ENCODE results near the gene KIRREL3. TPM values are rescaled to one million over a fixed set of nuclear protein-coding genes. Genes with fewer than 3 reads are reported as not detected.

The KIRREL3 gene
- total RNA-seq, 1 experiment from 2014 or later = 0.44 TPM

- no peak overlapping the region for H3K27ac ChIP-seq (ENCODE audit: low read length)
- peaks cover 87% of the 10 kb centered on the region for H3K27me3 ChIP-seq (ENCODE audit: low read length)
- H3K9ac ChIP-seq (ENCODE audit: low read length) = no peak overlapping the region
- ChIA-PET POLR2A (ENCODE audit: unreplicated experiment) (no interaction called here), CTCF (no interaction called here)
- no peak overlapping the region for H3K4me3 ChIP-seq (ENCODE audit: low read length)
- H3K79me2 ChIP-seq (ENCODE audit: low read length) = no peaks in the 10 kb centered on the region
- H3K4me1 ChIP-seq (ENCODE audit: insufficient read depth, low read length) = no peaks in the 10 kb centered on the region
- no TSS peak for BruUV-seq (replicated peaks)
- H3F3A ChIP-seq (ENCODE audit: low read length, unreplicated experiment) = no peaks in the 10 kb centered on the region
- no peaks in the 10 kb centered on the region for H3K36me3 ChIP-seq (ENCODE audit: low read depth, low read length)
- ATAC-seq (no peak), DNase-seq (no peak)
- no peaks in the 10 kb centered on the region for H3K9me3 ChIP-seq (ENCODE audit: low read length)
- H4K20me1 ChIP-seq (ENCODE audit: low read length) = no peaks in the 10 kb centered on the region
- TF ChIP-seq EZH2phosphoT487 (IDR thresholded peaks at IDR 0.05; ENCODE audit: borderline replicate concordance, low read length) (no peak), CTCF (conservative IDR thresholded peaks at IDR 0.05; ENCODE audit: low read depth, low read length) (peak; percentile 42), EZH2 (IDR thresholded peaks at IDR 0.05; ENCODE audit: low read length, unreplicated experiment) (no peak)
- H3K9me2 ChIP-seq (replicated peaks; ENCODE audit: low read length) = no peaks in the 10 kb centered on the region
- H2AFZ ChIP-seq (ENCODE audit: low read length) = no peak overlapping the region
- no peak overlapping the region for H3K4me2 ChIP-seq (ENCODE audit: low read length)
- intact Hi-C loops (cut with micrococcal nuclease) = no loop called here
These were observed 427.1 kb downstream of the KIRREL3 start for GRCh38 chr11:126573325-126573978.

GRCh38 chr11:126570489-126570888 is 430.1 kb downstream of the KIRREL3 start:
- Histone ChIP-seq H2AFZ (ENCODE audit: low read length) (no peak overlapping the region), H3K36me3 (ENCODE audit: low read depth, low read length) (no peaks in the 10 kb centered on the region), H3K9me2 (replicated peaks; ENCODE audit: low read length) (no peaks in the 10 kb centered on the region), H3K79me2 (ENCODE audit: low read length) (no peaks in the 10 kb centered on the region), H3K4me1 (ENCODE audit: insufficient read depth, low read length) (no peaks in the 10 kb centered on the region), H3K27me3 (ENCODE audit: low read length) (peaks cover 82% of the 10 kb centered on the region), H3K9ac (ENCODE audit: low read length) (no peak overlapping the region), H3K9me3 (ENCODE audit: low read length) (no peaks in the 10 kb centered on the region), H3K4me2 (ENCODE audit: low read length) (no peak overlapping the region), H4K20me1 (ENCODE audit: low read length) (no peaks in the 10 kb centered on the region), H3K4me3 (ENCODE audit: low read length) (no peak overlapping the region), H3F3A (ENCODE audit: low read length, unreplicated experiment) (no peaks in the 10 kb centered on the region), H3K27ac (ENCODE audit: low read length) (no peak overlapping the region)
- peak; percentile 56; the same call in 1 of the 2 replicates for ATAC-seq
- TF ChIP-seq CTCF (conservative IDR thresholded peaks at IDR 0.05; ENCODE audit: low read depth, low read length) (peak; percentile 30; the same call in 1 of the 2 replicates), EZH2 (IDR thresholded peaks at IDR 0.05; ENCODE audit: low read length, unreplicated experiment) (no peak), EZH2phosphoT487 (IDR thresholded peaks at IDR 0.05; ENCODE audit: borderline replicate concordance, low read length) (no peak)
- ChIA-PET CTCF (no interaction called here), POLR2A (ENCODE audit: unreplicated experiment) (no interaction called here)
- intact Hi-C loops (cut with micrococcal nuclease) = no loop called here
- peak; percentile 11 for DNase-seq
- BruUV-seq (replicated peaks) = no TSS peak

GRCh38 chr11:126567419-126567818 is 433.2 kb downstream of the KIRREL3 start:
- TF ChIP-seq EZH2phosphoT487 (IDR thresholded peaks at IDR 0.05; ENCODE audit: borderline replicate concordance, low read length) = no peak
- no peak for TF ChIP-seq CTCF (conservative IDR thresholded peaks at IDR 0.05; ENCODE audit: low read depth, low read length)
- CTCF ChIA-PET = no interaction called here
- no peaks in the 10 kb centered on the region for H3K4me1 ChIP-seq (ENCODE audit: insufficient read depth, low read length)
- H3K4me3 ChIP-seq (ENCODE audit: low read length) = no peak overlapping the region
- H3K4me2 ChIP-seq (ENCODE audit: low read length) = no peak overlapping the region
- no TSS peak for BruUV-seq (replicated peaks)
- no peaks in the 10 kb centered on the region for H3K79me2 ChIP-seq (ENCODE audit: low read length)
- no peak overlapping the region for H2AFZ ChIP-seq (ENCODE audit: low read length)
- no peaks in the 10 kb centered on the region for H3K9me2 ChIP-seq (replicated peaks; ENCODE audit: low read length)
- intact Hi-C loops (cut with micrococcal nuclease) = no loop called here
- H3K9me3 ChIP-seq (ENCODE audit: low read length) = no peaks in the 10 kb centered on the region
- POLR2A ChIA-PET (ENCODE audit: unreplicated experiment) = no interaction called here
- H4K20me1 ChIP-seq (ENCODE audit: low read length) = no peaks in the 10 kb centered on the region
- no peaks in the 10 kb centered on the region for H3K36me3 ChIP-seq (ENCODE audit: low read depth, low read length)
- no peak overlapping the region for H3K27ac ChIP-seq (ENCODE audit: low read length)
- ATAC-seq = no peak
- DNase-seq = no peak
- H3K27me3 ChIP-seq (ENCODE audit: low read length) = peaks cover 79% of the 10 kb centered on the region
- H3F3A ChIP-seq (ENCODE audit: low read length, unreplicated experiment) = no peaks in the 10 kb centered on the region
- no peak overlapping the region for H3K9ac ChIP-seq (ENCODE audit: low read length)

Measured in PC-3 (cell line).